Vagina (tissue), 2 donors: ENCODE results near the gene LRRC61.

Experiments used
- CTCF ChIP-seq, 3 experiments: fragments of 450-650 bp in 2 of 3; fragments of 200-600 bp in 1 of 3; sonication (generic) in 1 of 3; IDR thresholded peaks; one replicate each; pipeline ENCODE4 v1.5.1; 2017 to 2019; ENCODE audit warnings: antibody characterized with exemption in 3 of 3, mild to moderate bottlenecking in 2 of 3, moderate library complexity in 2 of 3
- POLR2A ChIP-seq, 2 donors: fragments of 450-650 bp; IDR thresholded peaks; one replicate each; pipeline ENCODE4 v1.6.1; 2017; ENCODE audit warnings: antibody characterized with exemption in 2 of 2, mild to moderate bottlenecking in 2 of 2, moderate library complexity in 2 of 2
- POLR2AphosphoS5 ChIP-seq, 2 donors: sonication (generic); formaldehyde crosslinking; IDR thresholded peaks; one replicate each; pipeline ENCODE4 v1.9.0; 2017; ENCODE audit warnings: antibody characterized with exemption in 2 of 2, mild to moderate bottlenecking in 2 of 2, low read depth in 1 of 2; ENCODE audit not compliant: insufficient read depth in 1 of 2

- TF ChIP-seq POLR2A (IDR thresholded peaks at IDR 0.05) (no peak), CTCF (IDR thresholded peaks at IDR 0.05) (no peak), POLR2AphosphoS5 (IDR thresholded peaks at IDR 0.05; ENCODE audit: insufficient read depth in 1 of 2, low read depth in 1 of 2) (no peak)
These were observed 56.6 kb downstream of the LRRC61 start for GRCh38 chr7:150379441-150380379.
